RWPE2 (cell line): ENCODE results near the gene ADAMTS3.

ENCODE experiments used
- ATAC-seq: fragments of 200-7000 bp; cut with Tn5 transposase; 3 replicates; pipeline ENCODE4 v1.9.1; 2021; ENCODE audit warnings: low read depth
- DNase-seq: peaks from one replicate; pipeline ENCODE4 v3.0.0-alpha.2; 2020; ENCODE audit warnings: low spot score
- H3K27ac ChIP-seq: fragments of 450-650 bp; 2 replicates; pipeline ENCODE4 v1.5.1; 2017; ENCODE audit warnings: mild to moderate bottlenecking; ENCODE audit not compliant: poor library complexity, severe bottlenecking
- H3K27me3 ChIP-seq: fragments of 250-450 bp; sonication (Bioruptor Pico); 2 replicates; pipeline ENCODE4 v1.5.1; 2021; ENCODE audit warnings: mild to moderate bottlenecking, moderate library complexity; ENCODE audit not compliant: insufficient read depth, poor library complexity, severe bottlenecking
- H3K36me3 ChIP-seq: fragments of 250-450 bp; sonication (Bioruptor Pico); 2 replicates; pipeline ENCODE4 v1.5.1; 2020; ENCODE audit warnings: low read depth, mild to moderate bottlenecking, moderate library complexity
- H3K4me1 ChIP-seq: fragments of 250-450 bp; sonication (Bioruptor Pico); 2 replicates; pipeline ENCODE4 v1.5.1; 2021; ENCODE audit warnings: mild to moderate bottlenecking, moderate library complexity; ENCODE audit not compliant: insufficient read depth, poor library complexity, severe bottlenecking
- H3K4me3 ChIP-seq: fragments of 250-450 bp; sonication (Bioruptor Pico); 2 replicates; pipeline ENCODE4 v1.5.1; 2021; ENCODE audit warnings: mild to moderate bottlenecking, moderate library complexity; ENCODE audit not compliant: severe bottlenecking
- H3K9me3 ChIP-seq: fragments of 250-450 bp; sonication (Bioruptor Pico); 2 replicates; pipeline ENCODE4 v1.5.1; 2021; ENCODE audit warnings: mild to moderate bottlenecking, moderate library complexity; ENCODE audit not compliant: severe bottlenecking
- TF ChIP-seq, protein P1 (sequence below): fragments of 450-650 bp; IDR thresholded peaks from one replicate; pipeline ENCODE4 v1.5.1; 2017; ENCODE audit warnings: mild to moderate bottlenecking, moderate library complexity; ENCODE audit not compliant: poor library complexity, severe bottlenecking

The ADAMTS3 gene

DNA sequence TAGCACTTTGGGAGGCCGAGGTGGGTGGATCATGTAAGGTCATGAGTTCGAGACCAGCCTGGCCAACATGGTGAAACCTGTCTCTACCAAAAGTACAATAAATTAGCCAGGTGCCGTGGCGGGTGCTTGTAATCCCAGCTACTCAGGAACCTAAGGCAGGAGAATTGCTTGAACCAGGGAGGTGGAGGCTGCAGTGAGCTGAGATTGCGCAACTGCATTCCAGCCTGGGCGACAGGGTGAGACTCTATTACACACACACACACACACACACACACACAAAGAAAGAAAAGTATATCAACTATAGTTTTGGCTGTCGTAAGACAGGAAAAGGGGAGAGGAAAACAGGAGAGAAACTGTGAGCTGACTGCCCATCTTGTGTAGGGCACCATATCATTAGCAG is 171.7 kb downstream of the ADAMTS3 start:
- no peaks in the 10 kb centered on the region for H3K9me3 ChIP-seq
- DNase-seq, result no peak
- H3K27ac ChIP-seq, result no peak overlapping the region
- no peak for ATAC-seq
- H3K27me3 ChIP-seq, result no peaks in the 10 kb centered on the region
- peaks cover 12% of the 10 kb centered on the region for H3K4me1 ChIP-seq
- TF ChIP-seq, protein P1, sequence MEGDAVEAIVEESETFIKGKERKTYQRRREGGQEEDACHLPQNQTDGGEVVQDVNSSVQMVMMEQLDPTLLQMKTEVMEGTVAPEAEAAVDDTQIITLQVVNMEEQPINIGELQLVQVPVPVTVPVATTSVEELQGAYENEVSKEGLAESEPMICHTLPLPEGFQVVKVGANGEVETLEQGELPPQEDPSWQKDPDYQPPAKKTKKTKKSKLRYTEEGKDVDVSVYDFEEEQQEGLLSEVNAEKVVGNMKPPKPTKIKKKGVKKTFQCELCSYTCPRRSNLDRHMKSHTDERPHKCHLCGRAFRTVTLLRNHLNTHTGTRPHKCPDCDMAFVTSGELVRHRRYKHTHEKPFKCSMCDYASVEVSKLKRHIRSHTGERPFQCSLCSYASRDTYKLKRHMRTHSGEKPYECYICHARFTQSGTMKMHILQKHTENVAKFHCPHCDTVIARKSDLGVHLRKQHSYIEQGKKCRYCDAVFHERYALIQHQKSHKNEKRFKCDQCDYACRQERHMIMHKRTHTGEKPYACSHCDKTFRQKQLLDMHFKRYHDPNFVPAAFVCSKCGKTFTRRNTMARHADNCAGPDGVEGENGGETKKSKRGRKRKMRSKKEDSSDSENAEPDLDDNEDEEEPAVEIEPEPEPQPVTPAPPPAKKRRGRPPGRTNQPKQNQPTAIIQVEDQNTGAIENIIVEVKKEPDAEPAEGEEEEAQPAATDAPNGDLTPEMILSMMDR, result no peak
- no peaks in the 10 kb centered on the region for H3K36me3 ChIP-seq
- H3K4me3 ChIP-seq, result no peak overlapping the region

DNA sequence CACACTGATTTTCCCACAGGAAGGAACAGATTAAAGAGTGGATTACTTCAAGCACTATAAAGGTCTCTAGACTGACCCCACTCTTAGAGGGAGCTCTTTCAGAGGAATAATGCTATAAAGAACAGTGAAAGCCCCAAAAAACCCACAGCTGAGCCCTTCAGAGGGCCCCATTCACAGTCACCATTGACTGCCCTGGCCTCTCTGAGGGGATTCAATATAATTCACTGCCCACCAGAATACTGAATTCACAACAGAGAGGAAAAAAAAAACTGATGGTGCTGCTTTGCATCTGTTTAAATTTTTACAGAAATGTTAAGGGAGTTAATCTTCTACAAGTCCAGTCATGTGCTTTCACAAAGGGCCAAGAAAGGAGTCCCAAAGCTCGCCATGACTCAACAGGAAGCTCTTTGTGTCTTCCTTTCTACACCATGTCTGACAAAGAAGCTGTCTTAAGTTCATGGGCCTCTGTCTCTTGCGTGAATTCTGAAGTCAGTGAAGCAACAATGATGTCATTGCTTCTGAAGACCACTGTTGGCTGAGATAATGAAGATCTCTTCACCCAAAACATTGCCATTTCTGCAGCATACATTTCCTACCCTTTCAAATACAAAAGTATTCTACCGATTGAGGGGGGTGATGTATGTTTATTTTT is 174.9 kb downstream of the ADAMTS3 start:
- H3K4me3 ChIP-seq, result no peak overlapping the region
- H3K27ac ChIP-seq, result peak overlapping the region; percentile 18
- peaks cover 12% of the 10 kb centered on the region for H3K4me1 ChIP-seq
- no peaks in the 10 kb centered on the region for H3K36me3 ChIP-seq
- no peaks in the 10 kb centered on the region for H3K27me3 ChIP-seq
- DNase-seq (no peak), ATAC-seq (0 out of 3 replicates have a peak, but pooled peaks have one; percentile 66)
- H3K9me3 ChIP-seq, result no peaks in the 10 kb centered on the region
- TF ChIP-seq, protein P1, result no peak

GRCh38 chr4:72391281-72391680 is 177.7 kb downstream of the ADAMTS3 start:
- TF ChIP-seq, protein P1, result no peak
- H3K27ac ChIP-seq, result no peak overlapping the region
- H3K36me3 ChIP-seq, result no peaks in the 10 kb centered on the region
- DNase-seq, result no peak
- peaks cover 12% of the 10 kb centered on the region for H3K4me1 ChIP-seq
- H3K27me3 ChIP-seq, result no peaks in the 10 kb centered on the region
- no peak overlapping the region for H3K4me3 ChIP-seq
- H3K9me3 ChIP-seq, result no peaks in the 10 kb centered on the region
- ATAC-seq, result no peak

DNA sequence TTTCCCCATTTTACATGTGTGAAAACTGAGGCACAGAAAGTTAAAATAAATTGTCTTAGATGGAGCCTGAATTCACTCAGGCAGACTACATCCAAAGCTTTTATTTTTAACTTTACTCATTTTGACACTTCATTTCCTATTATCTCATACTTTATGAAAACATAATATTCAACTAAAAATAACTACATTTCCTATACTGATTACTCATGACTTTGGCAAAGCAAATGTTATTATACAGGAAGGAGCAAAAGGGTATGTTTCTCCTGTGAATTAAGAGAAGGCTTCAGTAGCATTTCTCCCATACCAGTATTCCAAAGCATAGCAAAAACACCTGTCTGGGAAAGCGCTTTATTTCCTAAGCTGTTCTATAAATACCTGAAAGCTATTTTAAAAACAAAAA is 178.6 kb downstream of the ADAMTS3 start:
- Histone ChIP-seq H3K36me3 (no peaks in the 10 kb centered on the region), H3K9me3 (no peaks in the 10 kb centered on the region), H3K27ac (no peak overlapping the region), H3K4me1 (peaks cover 12% of the 10 kb centered on the region), H3K27me3 (no peaks in the 10 kb centered on the region), H3K4me3 (no peak overlapping the region)
- no peak for DNase-seq
- ATAC-seq, result peak; percentile 58; the same call in 2 of the 3 replicates
- TF ChIP-seq, protein P1, result no peak

DNA sequence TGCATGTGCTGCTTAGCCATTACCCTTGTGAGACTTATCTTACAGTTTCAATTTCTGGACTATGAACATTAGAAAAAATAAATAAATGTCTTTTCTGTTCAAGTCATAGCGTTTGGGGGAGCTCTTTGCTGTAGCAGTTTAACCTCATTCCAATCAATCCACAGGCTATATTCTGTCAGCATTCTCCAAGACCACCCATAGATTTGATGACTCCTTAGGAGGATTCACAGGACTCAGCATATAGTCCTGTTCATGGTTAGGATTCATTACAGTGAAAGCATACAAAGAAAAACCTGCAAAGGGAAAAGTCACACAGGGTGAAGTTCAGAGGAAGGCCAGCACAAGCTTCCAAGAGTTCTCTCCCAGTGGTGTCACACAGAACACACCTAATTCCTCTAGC is 180.5 kb downstream of the ADAMTS3 start:
- DNase-seq (no peak), ATAC-seq (no peak)
- Histone ChIP-seq H3K27ac (no peak overlapping the region), H3K4me1 (peaks cover 3% of the 10 kb centered on the region), H3K9me3 (no peaks in the 10 kb centered on the region), H3K36me3 (no peaks in the 10 kb centered on the region), H3K27me3 (no peaks in the 10 kb centered on the region), H3K4me3 (no peak overlapping the region)
- TF ChIP-seq, protein P1, result no peak
